K562 (cell line): ENCODE results near the gene PARD3B. TPM values are rescaled to one million over a fixed set of nuclear protein-coding genes. Genes with fewer than 3 reads are reported as not detected.

Experiments
- BACH1 ChIP-seq: fragments of 200-800 bp; sonication (Bioruptor generic); IDR thresholded peaks from 2 replicates; pipeline ENCODE4 v1.6.1; 2016; ENCODE audit warnings: missing genetic modification characterization, missing compliant biosample characterization
- BRD4 ChIP-seq: fragments of 200-600 bp; sonication (generic); IDR thresholded peaks from 2 replicates; pipeline ENCODE4 v1.6.1; 2017; ENCODE audit warnings: inconsistent platforms
- CBFA2T2 ChIP-seq: fragments of 450-650 bp; conservative IDR thresholded peaks from 2 replicates; pipeline ENCODE4 v1.6.1; 2017; ENCODE audit warnings: mild to moderate bottlenecking
- CTBP1 ChIP-seq: fragments of 450-650 bp; IDR thresholded peaks from 2 replicates; pipeline ENCODE4 v1.6.1; 2016; ENCODE audit warnings: borderline replicate concordance
- ESRRA ChIP-seq: fragments of 450-650 bp; IDR thresholded peaks from 2 replicates; pipeline ENCODE4 v1.6.1; 2014; ENCODE audit warnings: low read depth, mild to moderate bottlenecking, moderate library complexity, borderline replicate concordance
- FOSL1 ChIP-seq: fragments of 200-800 bp; sonication (Bioruptor generic); conservative IDR thresholded peaks from 2 replicates; pipeline ENCODE4 v1.6.1; 2016; ENCODE audit warnings: missing genetic modification characterization, missing compliant biosample characterization
- KDM4B ChIP-seq, 2 experiments: fragments of 450-650 bp in 1 of 2; sonication (generic) in 1 of 2; IDR thresholded peaks; 2 replicates each; pipeline ENCODE4 v1.6.1; 2016 to 2017; ENCODE audit warnings: borderline replicate concordance in 2 of 2, antibody characterized with exemption in 1 of 2, low read depth in 1 of 2, mild to moderate bottlenecking in 1 of 2
- MAFG ChIP-seq: fragments of 450-650 bp; conservative IDR thresholded peaks from 2 replicates; pipeline ENCODE4 v1.6.1; 2016; ENCODE audit warnings: missing genetic modification characterization, missing compliant biosample characterization
- MBD2 ChIP-seq: sonication (generic); IDR thresholded peaks from 2 replicates; pipeline ENCODE4 v1.6.1; 2016; ENCODE audit warnings: low read depth, borderline replicate concordance
- MCM2 ChIP-seq: fragments of 450-650 bp; IDR thresholded peaks from 2 replicates; pipeline ENCODE4 v1.6.1; 2017; ENCODE audit warnings: low read depth, mild to moderate bottlenecking
- MCM3 ChIP-seq: fragments of 450-650 bp; IDR thresholded peaks from 2 replicates; pipeline ENCODE4 v1.6.1; 2016
- MEF2A ChIP-seq: IDR thresholded peaks from 2 replicates; pipeline ENCODE4 v1.6.1; 2011; ENCODE audit warnings: low read depth, mild to moderate bottlenecking, low read length, moderate library complexity; ENCODE audit not compliant: control insufficient read depth
- PHF8 ChIP-seq: fragments of 200-600 bp; sonication (generic); IDR thresholded peaks from 2 replicates; pipeline ENCODE4 v1.6.1; 2012; ENCODE audit warnings: mixed run types, mild to moderate bottlenecking, inconsistent platforms, low read length, moderate library complexity, borderline replicate concordance
- SMAD4 ChIP-seq: fragments of 250-450 bp; sonication (Bioruptor Pico); conservative IDR thresholded peaks from 2 replicates; pipeline ENCODE4 v1.8.0; 2021; ENCODE audit warnings: inconsistent platforms, mild to moderate bottlenecking, moderate library complexity
- SMARCE1 ChIP-seq: fragments of 450-650 bp; IDR thresholded peaks from 2 replicates; pipeline ENCODE4 v1.7.1; 2016; ENCODE audit warnings: mild to moderate bottlenecking
- SNIP1 ChIP-seq: fragments of 450-650 bp; IDR thresholded peaks from 2 replicates; pipeline ENCODE4 v1.7.1; 2017; ENCODE audit warnings: low read depth, mild to moderate bottlenecking
- TAL1 ChIP-seq: fragments of 450-650 bp; IDR thresholded peaks from 2 replicates; pipeline ENCODE4 v1.6.1; 2016; ENCODE audit warnings: mild to moderate bottlenecking
- ZFX ChIP-seq: sonication (generic); formaldehyde crosslinking; IDR thresholded peaks from 2 replicates; pipeline ENCODE4 v1.8.0; 2022; ENCODE audit warnings: mild to moderate bottlenecking, missing genetic modification reagents, moderate library complexity
- ZNF316 ChIP-seq: fragments of 450-650 bp; IDR thresholded peaks from 2 replicates; pipeline ENCODE4 v1.6.1; 2016
- ZNF764 ChIP-seq: fragments of 250-450 bp; sonication (Bioruptor Pico); IDR thresholded peaks from 2 replicates; pipeline ENCODE4 v1.4.0; 2020; ENCODE audit warnings: low read depth, mild to moderate bottlenecking, moderate library complexity
- ZNF830 ChIP-seq: fragments of 250-450 bp; sonication (Bioruptor Pico); IDR thresholded peaks from 2 replicates; pipeline ENCODE4 v1.5.0; 2021; ENCODE audit warnings: mild to moderate bottlenecking
- polyA plus RNA-seq, 8 experiments: library from polyadenylated mRNA; depleted of rRNA in 4 of 8; stranded (reverse) in 5 of 8; unstranded in 3 of 8; fragments of >200 nt; fragmentation: Nextera tagmentation in 2 of 8; fragmentation: Illumina TruSeq in 1 of 8; extraction: Ambion mirVana in 2 of 8; extraction: Trizol in 1 of 8; gene quantifications; 2 replicates each; pipeline versions ENCODE4 v1.2.1 to v1.2.3, GENCODE V29; 2011 to 2014; ENCODE audit warnings: inconsistent platforms in 1 of 8, missing spikeins in 1 of 8
- total RNA-seq, 7 experiments: library from RNA; depleted of rRNA in 6 of 7; stranded (reverse); fragments of >200 nt in 6 of 7; fragmentation: Illumina TruSeq in 2 of 7; extraction: Trizol in 2 of 7; gene quantifications; 2 replicates each; pipeline versions ENCODE4 v1.2.1 to v1.2.3, GENCODE V29; 2011 to 2021; ENCODE audit warnings: low replicate concordance in 1 of 7
- TF ChIP-seq, protein P1 (sequence below): fragments of 250-450 bp; sonication (Bioruptor Pico); IDR thresholded peaks from 2 replicates; pipeline ENCODE4 v1.5.0; 2021; ENCODE audit warnings: mild to moderate bottlenecking, borderline replicate concordance
- TF ChIP-seq, protein P2 (sequence below): fragments of 250-450 bp; sonication (Bioruptor Pico); IDR thresholded peaks from 2 replicates; pipeline ENCODE4 v1.4.0; 2020

The PARD3B gene
- total and polyA plus RNA-seq, 9 of the 15 experiments (the other 6 are each of a cell fraction or from before 2014, with no cell fraction given) = 0.15 to 3.0 (median 1.1) TPM

DNA sequence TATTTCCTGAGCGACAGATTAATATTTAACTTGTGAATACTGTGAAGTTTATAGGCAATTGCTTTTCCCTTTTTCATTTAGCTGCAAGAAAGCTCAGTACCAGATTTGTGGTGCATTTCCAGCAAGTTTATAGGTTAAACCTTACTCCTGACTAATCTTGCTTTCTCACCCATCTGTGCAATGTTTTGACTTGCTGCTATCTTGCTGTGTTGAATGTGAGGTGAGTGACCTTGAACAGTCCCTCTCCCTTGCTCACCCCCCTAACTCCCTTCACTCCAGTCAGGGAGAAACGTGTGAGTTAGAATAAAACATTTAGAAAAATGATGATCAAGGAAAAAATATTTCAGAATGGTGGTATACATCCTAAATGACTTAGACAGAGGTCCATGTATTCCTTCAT lies 39.8 kb upstream of the PARD3B start (continued):
- TF ChIP-seq, protein P1, sequence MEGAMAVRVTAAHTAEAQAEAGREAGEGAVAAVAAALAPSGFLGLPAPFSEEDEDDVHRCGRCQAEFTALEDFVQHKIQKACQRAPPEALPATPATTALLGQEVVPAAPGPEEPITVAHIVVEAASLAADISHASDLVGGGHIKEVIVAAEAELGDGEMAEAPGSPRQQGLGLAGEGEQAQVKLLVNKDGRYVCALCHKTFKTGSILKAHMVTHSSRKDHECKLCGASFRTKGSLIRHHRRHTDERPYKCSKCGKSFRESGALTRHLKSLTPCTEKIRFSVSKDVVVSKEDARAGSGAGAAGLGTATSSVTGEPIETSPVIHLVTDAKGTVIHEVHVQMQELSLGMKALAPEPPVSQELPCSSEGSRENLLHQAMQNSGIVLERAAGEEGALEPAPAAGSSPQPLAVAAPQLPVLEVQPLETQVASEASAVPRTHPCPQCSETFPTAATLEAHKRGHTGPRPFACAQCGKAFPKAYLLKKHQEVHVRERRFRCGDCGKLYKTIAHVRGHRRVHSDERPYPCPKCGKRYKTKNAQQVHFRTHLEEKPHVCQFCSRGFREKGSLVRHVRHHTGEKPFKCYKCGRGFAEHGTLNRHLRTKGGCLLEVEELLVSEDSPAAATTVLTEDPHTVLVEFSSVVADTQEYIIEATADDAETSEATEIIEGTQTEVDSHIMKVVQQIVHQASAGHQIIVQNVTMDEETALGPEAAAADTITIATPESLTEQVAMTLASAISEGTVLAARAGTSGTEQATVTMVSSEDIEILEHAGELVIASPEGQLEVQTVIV (CRISPR knock-in tag) = no peak
- no peak for TF ChIP-seq PHF8
- TF ChIP-seq MEF2A = no peak
- peak; percentile 40 for TF ChIP-seq MAFG
- peak; percentile 22; the same call in 1 of the 2 replicates for TF ChIP-seq TAL1
- TF ChIP-seq SMAD4 (CRISPR knock-in tag) = 0 out of 2 replicates have a peak, but pooled peaks have one; percentile 18
- TF ChIP-seq BACH1 (tag) = no peak
- TF ChIP-seq MCM3 = no peak
- no peak for TF ChIP-seq ZNF830
- no peak for TF ChIP-seq ZNF764 (CRISPR knock-in tag)
- TF ChIP-seq ESRRA = peak; percentile 72; the same call in 1 of the 2 replicates
- peak; percentile 22; the same call in 1 of the 2 replicates for TF ChIP-seq FOSL1 (tag)
- no peak for TF ChIP-seq CTBP1
- TF ChIP-seq MCM2 = no peak
- TF ChIP-seq ZFX (CRISPR knock-in tag) = no peak
- 0 out of 2 replicates have a peak, but pooled peaks have one; percentile 14 for TF ChIP-seq CBFA2T2
- no peak for TF ChIP-seq SNIP1
- TF ChIP-seq ZNF316 = peak; percentile 42; the same call in 1 of the 2 replicates
- TF ChIP-seq, protein P2, sequence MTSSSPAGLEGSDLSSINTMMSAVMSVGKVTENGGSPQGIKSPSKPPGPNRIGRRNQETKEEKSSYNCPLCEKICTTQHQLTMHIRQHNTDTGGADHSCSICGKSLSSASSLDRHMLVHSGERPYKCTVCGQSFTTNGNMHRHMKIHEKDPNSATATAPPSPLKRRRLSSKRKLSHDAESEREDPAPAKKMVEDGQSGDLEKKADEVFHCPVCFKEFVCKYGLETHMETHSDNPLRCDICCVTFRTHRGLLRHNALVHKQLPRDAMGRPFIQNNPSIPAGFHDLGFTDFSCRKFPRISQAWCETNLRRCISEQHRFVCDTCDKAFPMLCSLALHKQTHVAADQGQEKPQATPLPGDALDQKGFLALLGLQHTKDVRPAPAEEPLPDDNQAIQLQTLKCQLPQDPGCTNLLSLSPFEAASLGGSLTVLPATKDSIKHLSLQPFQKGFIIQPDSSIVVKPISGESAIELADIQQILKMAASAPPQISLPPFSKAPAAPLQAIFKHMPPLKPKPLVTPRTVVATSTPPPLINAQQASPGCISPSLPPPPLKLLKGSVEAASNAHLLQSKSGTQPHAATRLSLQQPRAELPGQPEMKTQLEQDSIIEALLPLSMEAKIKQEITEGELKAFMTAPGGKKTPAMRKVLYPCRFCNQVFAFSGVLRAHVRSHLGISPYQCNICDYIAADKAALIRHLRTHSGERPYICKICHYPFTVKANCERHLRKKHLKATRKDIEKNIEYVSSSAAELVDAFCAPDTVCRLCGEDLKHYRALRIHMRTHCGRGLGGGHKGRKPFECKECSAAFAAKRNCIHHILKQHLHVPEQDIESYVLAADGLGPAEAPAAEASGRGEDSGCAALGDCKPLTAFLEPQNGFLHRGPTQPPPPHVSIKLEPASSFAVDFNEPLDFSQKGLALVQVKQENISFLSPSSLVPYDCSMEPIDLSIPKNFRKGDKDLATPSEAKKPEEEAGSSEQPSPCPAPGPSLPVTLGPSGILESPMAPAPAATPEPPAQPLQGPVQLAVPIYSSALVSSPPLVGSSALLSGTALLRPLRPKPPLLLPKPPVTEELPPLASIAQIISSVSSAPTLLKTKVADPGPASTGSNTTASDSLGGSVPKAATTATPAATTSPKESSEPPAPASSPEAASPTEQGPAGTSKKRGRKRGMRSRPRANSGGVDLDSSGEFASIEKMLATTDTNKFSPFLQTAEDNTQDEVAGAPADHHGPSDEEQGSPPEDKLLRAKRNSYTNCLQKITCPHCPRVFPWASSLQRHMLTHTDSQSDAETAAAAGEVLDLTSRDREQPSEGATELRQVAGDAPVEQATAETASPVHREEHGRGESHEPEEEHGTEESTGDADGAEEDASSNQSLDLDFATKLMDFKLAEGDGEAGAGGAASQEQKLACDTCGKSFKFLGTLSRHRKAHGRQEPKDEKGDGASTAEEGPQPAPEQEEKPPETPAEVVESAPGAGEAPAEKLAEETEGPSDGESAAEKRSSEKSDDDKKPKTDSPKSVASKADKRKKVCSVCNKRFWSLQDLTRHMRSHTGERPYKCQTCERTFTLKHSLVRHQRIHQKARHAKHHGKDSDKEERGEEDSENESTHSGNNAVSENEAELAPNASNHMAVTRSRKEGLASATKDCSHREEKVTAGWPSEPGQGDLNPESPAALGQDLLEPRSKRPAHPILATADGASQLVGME (CRISPR knock-in tag) = no peak
- no peak for TF ChIP-seq BRD4
- no peak for TF ChIP-seq MBD2
- no peak for TF ChIP-seq KDM4B (IDR thresholded peaks at IDR 0.05; ENCODE audit: borderline replicate concordance in 2 of 2, low read depth in 1 of 2)
- TF ChIP-seq SMARCE1 = no peak
